NK-92 treated with Interleukin-12 subunit alpha and Interleukin-12 subunit beta, amount 100 ng/mL, for 24 hours (cell line): ENCODE measurements around the gene WIZ.

Experiments used
- DNase-seq: peaks from one replicate; lab custom pipeline; 2025; lab: John Stamatoyannopoulos, UW

WIZ gene

GRCh38 chr19:15430526-15431120 is 19.1 kb downstream of the WIZ start:
- no peak for DNase-seq

GRCh38 chr19:15429825-15430467 is 19.8 kb downstream of the WIZ start:
- no peak for DNase-seq

DNA sequence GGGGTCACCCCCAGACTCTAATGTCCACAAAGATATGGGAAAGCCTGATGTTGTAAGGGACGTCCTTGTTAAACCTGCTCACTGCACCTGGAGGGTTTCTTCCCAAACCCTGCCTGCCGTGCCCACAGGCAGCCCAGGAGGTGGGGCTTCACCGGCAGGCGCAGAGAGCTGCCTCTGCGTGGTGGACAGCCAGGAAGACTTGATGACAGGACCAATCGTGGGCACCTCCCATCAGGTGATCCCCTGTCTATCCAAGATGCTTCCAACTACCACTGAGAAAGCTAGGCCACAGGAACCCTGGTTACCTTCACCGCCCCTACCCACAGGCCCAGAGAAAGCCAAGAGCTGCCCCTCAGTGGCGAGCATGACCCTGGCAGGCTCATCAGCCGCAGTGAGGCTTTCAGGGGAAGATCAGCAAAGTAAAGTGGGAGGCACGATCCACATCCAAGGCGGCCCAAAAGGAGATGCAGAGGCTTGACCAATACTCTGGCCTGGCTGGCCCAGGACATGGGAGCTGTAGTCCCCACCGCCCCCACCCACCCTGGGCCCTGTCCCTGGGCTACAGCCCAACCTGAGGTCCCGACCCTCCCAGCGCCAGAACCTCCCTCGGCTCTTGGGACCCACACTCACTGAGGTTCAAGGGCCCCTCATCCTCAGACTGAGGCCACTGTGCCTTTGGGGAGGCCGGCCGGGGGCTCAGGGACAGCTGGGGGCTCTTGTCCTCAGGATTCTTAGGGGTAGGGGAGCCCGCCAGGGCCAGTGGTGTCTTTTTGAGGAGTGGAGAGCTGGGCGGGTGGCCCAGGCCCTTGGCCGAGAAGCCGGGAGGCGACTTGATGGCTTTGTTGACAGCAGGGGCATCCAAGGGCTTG is 20.6 kb downstream of the WIZ start:
- DNase-seq = no peak

GRCh38 chr19:15427991-15428471 is 21.7 kb downstream of the WIZ start:
- DNase-seq = no peak

DNA sequence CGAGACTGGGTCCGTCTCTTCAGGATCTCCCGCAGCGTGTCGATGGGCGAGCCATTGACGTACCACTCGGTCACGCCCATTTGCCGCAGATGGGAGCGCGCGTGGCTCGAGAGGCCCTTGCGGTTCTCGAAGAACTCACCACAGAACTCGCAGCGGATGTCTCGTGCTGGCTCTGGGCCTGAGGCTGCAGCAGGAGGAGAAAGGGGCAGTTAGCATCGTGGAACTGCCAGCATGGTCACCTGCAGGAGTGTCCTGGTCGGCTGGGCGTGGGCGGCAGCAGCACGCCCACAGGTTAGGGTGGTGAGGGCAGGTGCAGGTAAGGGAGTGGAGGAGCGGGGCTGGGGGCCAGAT is 22.4 kb downstream of the WIZ start:
- no peak for DNase-seq

DNA sequence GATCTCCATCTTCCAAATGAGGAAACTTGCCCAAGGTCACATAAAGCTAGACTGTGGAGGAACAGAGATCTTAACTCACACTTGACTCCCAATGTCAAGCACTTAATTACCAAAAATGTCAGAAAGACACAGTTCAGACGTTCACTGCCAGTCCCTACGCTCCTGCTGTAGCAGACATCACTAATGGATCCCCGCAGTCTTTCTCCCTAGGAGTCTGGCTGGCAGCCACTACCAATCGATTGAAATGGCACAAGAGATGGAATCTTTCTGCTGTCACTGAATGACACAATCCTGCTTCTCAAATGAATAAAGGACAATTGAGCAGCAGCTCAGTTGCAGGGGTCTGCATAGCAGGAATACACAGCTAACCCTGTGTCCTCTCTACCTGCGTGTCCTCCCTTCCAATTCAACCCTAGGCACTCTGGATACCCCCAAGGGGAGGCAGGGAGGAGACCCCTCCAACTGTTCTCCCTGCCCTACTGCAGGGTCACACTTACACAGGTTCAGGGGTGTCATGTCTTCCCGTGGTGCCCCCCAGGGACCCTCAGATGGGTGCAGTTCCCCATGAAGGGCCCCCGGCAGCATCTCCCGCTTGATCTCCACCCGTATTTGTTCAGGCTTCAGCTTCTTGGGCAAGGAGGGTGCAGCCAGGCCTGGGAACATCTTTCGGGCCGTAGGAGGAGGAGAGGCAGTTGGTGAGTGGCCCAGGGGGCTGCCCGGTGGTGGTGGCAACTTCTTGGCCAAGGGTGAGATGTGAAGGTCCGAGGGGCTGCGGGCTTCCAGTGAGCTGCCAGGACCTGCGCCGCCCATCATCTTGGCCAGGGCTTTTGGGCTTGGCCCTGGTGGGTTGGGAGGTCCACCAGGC is 23.0 kb downstream of the WIZ start:
- DNase-seq = no peak

GRCh38 chr19:15425321-15425950 is 24.3 kb downstream of the WIZ start:
- no peak for DNase-seq

DNA sequence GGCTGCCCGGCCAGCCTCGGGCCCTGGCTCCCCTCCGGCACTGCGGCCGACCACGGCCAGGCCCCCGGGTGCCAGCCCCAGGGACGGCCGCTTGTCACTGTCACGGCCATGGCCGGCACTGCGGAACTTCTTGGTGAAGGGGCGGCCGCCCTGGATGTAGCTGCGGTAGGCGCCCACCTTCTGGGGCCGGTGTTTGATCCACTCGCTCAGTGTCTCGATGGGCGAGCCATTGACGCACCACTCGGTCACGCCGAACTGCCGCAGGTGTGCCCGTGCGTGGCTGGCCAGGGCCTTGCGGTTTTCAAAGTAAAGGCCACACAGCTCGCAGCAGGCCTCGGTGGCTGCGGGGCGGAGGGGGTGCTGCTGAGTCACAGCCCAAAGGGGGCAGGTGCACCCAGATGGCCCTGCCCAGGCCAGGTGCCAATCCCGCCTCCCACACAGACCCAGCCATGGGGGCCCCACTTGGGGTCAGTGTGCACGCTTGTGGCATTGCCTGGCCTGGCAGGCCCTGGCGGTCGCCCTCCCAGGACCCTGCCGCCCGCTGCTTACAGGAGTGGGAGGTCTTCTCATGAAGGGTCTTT is 25.0 kb downstream of the WIZ start:
- DNase-seq = no peak

GRCh38 chr19:15424121-15424520 is 25.6 kb downstream of the WIZ start:
- DNase-seq = no peak

DNA sequence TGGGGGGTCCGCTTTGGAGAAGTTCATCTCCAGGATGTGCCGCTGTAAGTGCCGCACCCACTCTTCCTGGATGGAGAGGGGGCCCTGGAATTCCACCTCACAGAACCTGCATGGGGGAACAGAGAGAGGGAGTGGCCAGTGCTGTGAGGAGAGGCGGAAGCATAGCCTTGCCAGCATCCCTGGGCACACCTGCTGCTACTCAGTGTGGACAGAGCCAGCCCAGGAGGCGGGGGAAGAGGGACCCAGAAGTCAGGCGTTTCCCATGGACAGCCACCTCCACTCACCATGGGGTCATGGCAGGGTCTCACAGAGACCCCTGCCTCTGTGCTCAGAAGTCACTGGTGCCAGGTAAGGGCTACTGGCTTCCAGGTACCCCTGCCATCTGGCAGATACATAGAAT is 26.6 kb downstream of the WIZ start:
- no peak for DNase-seq

- no peak for DNase-seq
These were observed 27.3 kb downstream of the WIZ start for GRCh38 chr19:15422296-15423075.

DNA sequence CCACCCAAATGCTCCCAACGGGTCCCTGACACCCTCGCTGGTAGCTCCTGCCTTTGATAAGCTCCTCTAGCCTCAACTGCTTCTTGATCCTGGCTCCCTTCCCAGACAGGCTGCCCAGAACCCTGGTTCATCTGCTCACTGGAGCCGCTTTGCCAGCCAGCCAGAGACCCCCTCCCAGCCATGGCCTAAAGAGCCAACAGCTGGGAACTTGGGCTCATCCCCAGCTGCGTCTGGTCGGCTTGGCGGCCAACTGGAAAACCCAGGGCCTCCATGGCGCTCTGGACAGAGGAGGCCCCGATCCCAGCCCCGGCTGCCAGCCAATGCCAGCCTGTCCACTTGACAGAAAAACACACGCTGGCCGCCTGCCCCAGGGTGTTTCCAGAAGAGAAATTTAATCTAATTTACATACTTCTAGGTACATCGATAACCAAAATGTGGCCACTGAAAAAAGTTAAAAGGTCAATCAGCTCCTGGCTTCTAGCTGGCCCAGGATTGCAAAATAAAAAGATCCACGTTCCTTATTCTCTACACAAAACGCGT is 28.0 kb downstream of the WIZ start:
- DNase-seq = no peak

GRCh38 chr19:15421136-15421695 is 28.5 kb downstream of the WIZ start:
- no peak for DNase-seq

GRCh38 chr19:15419413-15420025 is 30.2 kb downstream of the WIZ start:
- no peak for DNase-seq

GRCh38 chr19:15418579-15419412 is 31.0 kb downstream of the WIZ start, which contains the start of gene AKAP8L:
Gene AKAP8L (minus strand): TSS chr19:15418988. CDS start chr19:15418923, 65 bp downstream.
- DNase-seq = peak; percentile 98

- no peak for DNase-seq
These were observed 31.6 kb downstream of the WIZ start for GRCh38 chr19:15418231-15418578.

DNA sequence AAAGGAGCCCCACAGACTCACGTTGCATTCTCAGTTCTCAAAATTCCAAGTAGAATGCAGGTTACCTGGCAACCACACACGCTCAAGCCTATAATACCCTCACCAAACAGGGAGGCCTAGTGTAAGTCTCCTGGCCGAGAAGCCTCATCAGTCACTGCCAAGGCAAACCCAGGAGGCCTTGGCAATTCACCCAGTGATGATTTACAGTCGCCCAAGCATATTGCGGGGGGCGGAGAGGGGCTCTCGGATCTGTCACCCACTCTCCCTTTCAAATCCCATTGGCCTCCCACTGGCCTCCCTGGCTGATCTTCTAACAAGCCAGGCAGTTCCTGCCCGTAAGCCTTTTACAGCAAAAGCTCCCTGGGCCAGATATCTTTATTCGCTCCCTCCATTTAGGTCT is 32.1 kb downstream of the WIZ start:
- no peak for DNase-seq

- no peak for DNase-seq
These were observed 36.9 kb downstream of the WIZ start for GRCh38 chr19:15412832-15413231.
